OCI-LY1 (cell line): ENCODE data around the gene PPP1R9A.

Source experiments
- H2AFZ ChIP-seq: fragments of 200-600 bp; sonication (generic), shearing (Covaris generic); 2 replicates; pipeline ENCODE4 v1.6.0; 2014; ENCODE audit warnings: antibody characterized with exemption, mild to moderate bottlenecking, low read length
- H3F3A ChIP-seq: fragments of 200-600 bp; sonication (generic), shearing (Covaris generic); 2 replicates; pipeline ENCODE4 v1.6.0; 2014; ENCODE audit warnings: mild to moderate bottlenecking, antibody characterized with exemption, low read length, moderate library complexity; ENCODE audit not compliant: insufficient read depth
- H3K27ac ChIP-seq: fragments of 200-600 bp; sonication (generic); 2 replicates; pipeline ENCODE4 v1.5.1; 2014; ENCODE audit warnings: low read length, mixed run types, mild to moderate bottlenecking, low read depth; ENCODE audit not compliant: poor library complexity, severe bottlenecking
- H3K27me3 ChIP-seq: fragments of 200-600 bp; sonication (generic); 2 replicates; pipeline ENCODE4 v1.6.0; 2014; ENCODE audit warnings: antibody characterized with exemption, mild to moderate bottlenecking, low read length, moderate library complexity; ENCODE audit not compliant: insufficient read depth
- H3K36me3 ChIP-seq: fragments of 200-600 bp; sonication (generic); 2 replicates; pipeline ENCODE4 v1.6.1; 2014; ENCODE audit warnings: mild to moderate bottlenecking, antibody characterized with exemption, low read length, moderate library complexity, mixed read lengths; ENCODE audit not compliant: insufficient read depth
- H3K4me1 ChIP-seq: fragments of 200-600 bp; sonication (generic); 2 replicates; pipeline ENCODE4 v1.5.1; 2014; ENCODE audit warnings: mild to moderate bottlenecking, low read length, moderate library complexity; ENCODE audit not compliant: insufficient read depth, severe bottlenecking
- H3K4me2 ChIP-seq: fragments of 200-600 bp; sonication (generic), shearing (Covaris generic); 2 replicates; pipeline ENCODE4 v1.6.1; 2014; ENCODE audit warnings: low read length
- H3K4me3 ChIP-seq: fragments of 200-600 bp; sonication (generic); 2 replicates; pipeline ENCODE4 v1.5.1; 2014; ENCODE audit warnings: low read length, low read depth, mild to moderate bottlenecking, mixed read lengths; ENCODE audit not compliant: poor library complexity, severe bottlenecking
- H3K79me2 ChIP-seq: fragments of 200-600 bp; shearing (Covaris generic); 2 replicates; pipeline ENCODE4 v1.6.1; 2016; ENCODE audit warnings: mixed run types, low read length, mixed read lengths; ENCODE audit not compliant: insufficient read depth
- H3K9ac ChIP-seq: fragments of 200-600 bp; sonication (generic), shearing (Covaris generic); 2 replicates; pipeline ENCODE4 v1.6.1; 2014; ENCODE audit warnings: mild to moderate bottlenecking, low read length, mixed read lengths
- H3K9me2 ChIP-seq: fragments of 200-600 bp; sonication (generic), shearing (Covaris generic); 2 replicates; pipeline ENCODE4 v1.6.1; 2014; ENCODE audit warnings: low read depth, mild to moderate bottlenecking, low read length, mixed read lengths
- H3K9me3 ChIP-seq: fragments of 200-600 bp; shearing (Covaris generic); 2 replicates; pipeline ENCODE4 v1.6.1; 2014; ENCODE audit warnings: low read length, mixed read lengths
- H4K20me1 ChIP-seq: fragments of 200-600 bp; sonication (generic), shearing (Covaris generic); 2 replicates; pipeline ENCODE4 v1.6.0; 2016; ENCODE audit warnings: mild to moderate bottlenecking, low read length; ENCODE audit not compliant: insufficient read depth
- EZH2 ChIP-seq: fragments of 200-600 bp; sonication (generic), shearing (Covaris generic); IDR thresholded peaks from 2 replicates; pipeline ENCODE4 v1.8.0; 2017; ENCODE audit warnings: borderline replicate concordance, mixed run types, mild to moderate bottlenecking, antibody characterized with exemption, low read length, moderate library complexity, mixed read lengths
- TF ChIP-seq, protein P1 (sequence below): fragments of 200-600 bp; sonication (generic), shearing (Covaris generic); IDR thresholded peaks from 2 replicates; pipeline ENCODE4 v1.5.1; 2017; ENCODE audit warnings: mild to moderate bottlenecking, antibody characterized with exemption, low read length, moderate library complexity, mixed read lengths

Gene PPP1R9A

GRCh38 chr7:94888995-94889523, 18.3 kb upstream of the PPP1R9A start:
- Histone ChIP-seq H3K27me3 (no peaks in the 10 kb centered on the region), H3K27ac (no peak overlapping the region), H3K9me3 (no peaks in the 10 kb centered on the region), H2AFZ (no peak overlapping the region), H3K4me2 (no peak overlapping the region), H3K36me3 (no peaks in the 10 kb centered on the region), H3K4me3 (no peak overlapping the region), H3K9ac (no peak overlapping the region), H3K9me2 (no peaks in the 10 kb centered on the region), H3K79me2 (no peaks in the 10 kb centered on the region), H4K20me1 (no peaks in the 10 kb centered on the region), H3K4me1 (no peaks in the 10 kb centered on the region), H3F3A (no peaks in the 10 kb centered on the region)
- TF ChIP-seq EZH2, result no peak
- TF ChIP-seq, protein P1, sequence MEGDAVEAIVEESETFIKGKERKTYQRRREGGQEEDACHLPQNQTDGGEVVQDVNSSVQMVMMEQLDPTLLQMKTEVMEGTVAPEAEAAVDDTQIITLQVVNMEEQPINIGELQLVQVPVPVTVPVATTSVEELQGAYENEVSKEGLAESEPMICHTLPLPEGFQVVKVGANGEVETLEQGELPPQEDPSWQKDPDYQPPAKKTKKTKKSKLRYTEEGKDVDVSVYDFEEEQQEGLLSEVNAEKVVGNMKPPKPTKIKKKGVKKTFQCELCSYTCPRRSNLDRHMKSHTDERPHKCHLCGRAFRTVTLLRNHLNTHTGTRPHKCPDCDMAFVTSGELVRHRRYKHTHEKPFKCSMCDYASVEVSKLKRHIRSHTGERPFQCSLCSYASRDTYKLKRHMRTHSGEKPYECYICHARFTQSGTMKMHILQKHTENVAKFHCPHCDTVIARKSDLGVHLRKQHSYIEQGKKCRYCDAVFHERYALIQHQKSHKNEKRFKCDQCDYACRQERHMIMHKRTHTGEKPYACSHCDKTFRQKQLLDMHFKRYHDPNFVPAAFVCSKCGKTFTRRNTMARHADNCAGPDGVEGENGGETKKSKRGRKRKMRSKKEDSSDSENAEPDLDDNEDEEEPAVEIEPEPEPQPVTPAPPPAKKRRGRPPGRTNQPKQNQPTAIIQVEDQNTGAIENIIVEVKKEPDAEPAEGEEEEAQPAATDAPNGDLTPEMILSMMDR, result no peak

GRCh38 chr7:94890216-94890615, 17.2 kb upstream of the PPP1R9A start:
- Histone ChIP-seq H3K4me2 (no peak overlapping the region), H4K20me1 (no peaks in the 10 kb centered on the region), H3K4me1 (no peaks in the 10 kb centered on the region), H3K9ac (no peak overlapping the region), H3K9me3 (no peaks in the 10 kb centered on the region), H3F3A (no peaks in the 10 kb centered on the region), H3K27me3 (no peaks in the 10 kb centered on the region), H3K79me2 (no peaks in the 10 kb centered on the region), H2AFZ (no peak overlapping the region), H3K9me2 (no peaks in the 10 kb centered on the region), H3K27ac (no peak overlapping the region), H3K4me3 (no peak overlapping the region), H3K36me3 (no peaks in the 10 kb centered on the region)
- no peak for TF ChIP-seq EZH2
- TF ChIP-seq, protein P1, result no peak

- Histone ChIP-seq H3K79me2 (no peaks in the 10 kb centered on the region), H3K36me3 (no peaks in the 10 kb centered on the region), H3K4me2 (no peak overlapping the region), H3K27me3 (no peaks in the 10 kb centered on the region), H3K9me2 (no peaks in the 10 kb centered on the region), H3F3A (no peaks in the 10 kb centered on the region), H3K4me3 (no peak overlapping the region), H3K9ac (no peak overlapping the region), H3K27ac (no peak overlapping the region), H2AFZ (no peak overlapping the region), H3K9me3 (no peaks in the 10 kb centered on the region), H4K20me1 (no peaks in the 10 kb centered on the region), H3K4me1 (no peaks in the 10 kb centered on the region)
- TF ChIP-seq, protein P1, result no peak
- TF ChIP-seq EZH2, result no peak
These were observed 13.7 kb upstream of the PPP1R9A start for GRCh38 chr7:94893661-94894060.
